DOHH2 (cell line): Measurements from ENCODE around the gene PTPN14.

Experiments used
- CTCF ChIP-seq: fragments of 200-600 bp; sonication (generic); IDR thresholded peaks from one replicate; pipeline ENCODE4 v1.5.1; 2014; ENCODE audit warnings: antibody characterized with exemption, mild to moderate bottlenecking, low read depth, low read length; ENCODE audit not compliant: poor library complexity, severe bottlenecking
- EZH2phosphoT487 ChIP-seq: fragments of 200-600 bp; sonication (generic); IDR thresholded peaks from 2 replicates; pipeline ENCODE4 v1.6.1; 2017; ENCODE audit warnings: borderline replicate concordance, mild to moderate bottlenecking, antibody characterized with exemption, low read length, moderate library complexity, mixed read lengths

GRCh38 chr1:214344897-214345296 lies 206.5 kb downstream of the PTPN14 start:
- TF ChIP-seq EZH2phosphoT487, result no peak
- no peak for TF ChIP-seq CTCF
